ENCODE measurements around the gene NOP56. TPM values are rescaled to one million over a fixed set of nuclear protein-coding genes. Genes with fewer than 3 reads are reported as not detected.
A peak's percentile ranks its signal among the peaks of the same experiment; 100 is the strongest.

NOP56 gene, protein sequence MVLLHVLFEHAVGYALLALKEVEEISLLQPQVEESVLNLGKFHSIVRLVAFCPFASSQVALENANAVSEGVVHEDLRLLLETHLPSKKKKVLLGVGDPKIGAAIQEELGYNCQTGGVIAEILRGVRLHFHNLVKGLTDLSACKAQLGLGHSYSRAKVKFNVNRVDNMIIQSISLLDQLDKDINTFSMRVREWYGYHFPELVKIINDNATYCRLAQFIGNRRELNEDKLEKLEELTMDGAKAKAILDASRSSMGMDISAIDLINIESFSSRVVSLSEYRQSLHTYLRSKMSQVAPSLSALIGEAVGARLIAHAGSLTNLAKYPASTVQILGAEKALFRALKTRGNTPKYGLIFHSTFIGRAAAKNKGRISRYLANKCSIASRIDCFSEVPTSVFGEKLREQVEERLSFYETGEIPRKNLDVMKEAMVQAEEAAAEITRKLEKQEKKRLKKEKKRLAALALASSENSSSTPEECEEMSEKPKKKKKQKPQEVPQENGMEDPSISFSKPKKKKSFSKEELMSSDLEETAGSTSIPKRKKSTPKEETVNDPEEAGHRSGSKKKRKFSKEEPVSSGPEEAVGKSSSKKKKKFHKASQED
- polyA plus RNA-seq (ENCODE audit: insufficient read length in 4 of 4) = 100 to 1,000 TPM; 189 to 272 (median 243) TPM

DNA sequence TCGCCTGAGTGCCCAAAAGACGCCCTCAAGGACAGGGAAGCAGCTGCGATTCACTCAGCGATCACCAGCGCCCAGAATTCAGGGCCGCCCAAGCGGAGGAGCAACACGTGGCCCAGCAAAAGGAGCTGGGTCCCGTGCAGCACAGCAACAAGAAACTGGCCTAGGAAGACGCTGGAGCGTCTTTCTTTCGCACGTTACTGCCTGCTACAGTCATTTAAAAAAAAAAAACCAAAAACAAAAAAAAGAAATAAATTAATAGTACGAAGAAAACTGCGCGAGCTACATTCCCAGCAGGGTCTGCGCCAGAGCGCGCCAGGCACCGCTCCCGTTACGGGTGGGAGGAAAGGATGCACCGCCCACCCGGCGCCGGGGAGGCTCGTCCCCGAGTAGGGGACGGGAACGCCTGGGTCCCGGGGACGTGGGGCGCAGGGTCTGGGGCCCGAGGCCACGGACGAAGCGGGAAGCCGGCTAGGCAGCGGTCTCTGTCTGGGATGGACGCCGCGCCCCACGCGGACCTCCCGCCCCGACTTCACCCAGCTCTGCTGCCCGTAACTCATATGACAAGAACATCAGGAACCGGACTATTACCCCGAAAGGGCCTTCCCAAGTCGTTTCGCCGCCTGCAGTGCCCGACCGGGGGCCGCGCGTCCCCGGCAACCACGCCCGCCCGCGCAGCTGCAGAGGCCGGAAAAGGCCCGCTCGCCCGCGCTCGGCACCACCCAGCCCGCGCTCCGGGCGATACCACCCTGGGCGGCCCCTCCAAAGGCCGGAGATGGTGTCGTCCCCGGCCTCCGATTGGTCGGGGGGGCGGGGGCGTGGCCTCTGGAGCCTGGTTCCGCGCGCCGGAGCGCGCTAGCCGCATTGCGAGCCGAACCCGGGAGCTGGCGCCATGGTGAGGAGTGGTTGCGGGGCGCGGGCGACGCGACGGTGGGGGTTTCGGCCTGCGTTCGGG lies at the start of gene NOP56:
TSS of gene NOP56 (plus strand) at position 861 of the 952 bp plus-strand sequence. CDS start at position 890, 29 bp downstream.
- DNase-seq (ENCODE audit: low read depth in 4 of 4, low spot score in 3 of 4) = peak; percentile 82 to 88 (median 87)

DNA sequence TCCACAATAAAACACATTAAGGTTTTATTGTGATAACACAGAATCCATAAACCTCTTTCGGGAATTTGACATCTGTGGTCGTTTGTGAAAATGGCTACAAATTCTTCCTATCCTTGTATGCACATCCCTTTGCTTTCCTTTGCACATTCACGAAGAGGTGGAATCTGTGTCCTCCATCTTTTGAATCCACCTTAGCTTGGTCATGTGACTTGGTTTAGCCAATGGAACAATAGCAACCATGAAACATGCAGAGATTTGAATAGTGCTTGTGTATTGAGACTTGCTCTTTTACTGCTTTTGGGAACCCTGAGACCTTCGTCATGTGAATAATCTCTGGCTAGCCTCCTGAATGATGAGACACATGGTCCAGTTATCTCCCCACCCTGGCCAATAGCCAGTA lies 49.7 kb upstream of the NOP56 start:
- no peak for DNase-seq (ENCODE audit: low read depth in 4 of 4, low spot score in 3 of 4)

DNA sequence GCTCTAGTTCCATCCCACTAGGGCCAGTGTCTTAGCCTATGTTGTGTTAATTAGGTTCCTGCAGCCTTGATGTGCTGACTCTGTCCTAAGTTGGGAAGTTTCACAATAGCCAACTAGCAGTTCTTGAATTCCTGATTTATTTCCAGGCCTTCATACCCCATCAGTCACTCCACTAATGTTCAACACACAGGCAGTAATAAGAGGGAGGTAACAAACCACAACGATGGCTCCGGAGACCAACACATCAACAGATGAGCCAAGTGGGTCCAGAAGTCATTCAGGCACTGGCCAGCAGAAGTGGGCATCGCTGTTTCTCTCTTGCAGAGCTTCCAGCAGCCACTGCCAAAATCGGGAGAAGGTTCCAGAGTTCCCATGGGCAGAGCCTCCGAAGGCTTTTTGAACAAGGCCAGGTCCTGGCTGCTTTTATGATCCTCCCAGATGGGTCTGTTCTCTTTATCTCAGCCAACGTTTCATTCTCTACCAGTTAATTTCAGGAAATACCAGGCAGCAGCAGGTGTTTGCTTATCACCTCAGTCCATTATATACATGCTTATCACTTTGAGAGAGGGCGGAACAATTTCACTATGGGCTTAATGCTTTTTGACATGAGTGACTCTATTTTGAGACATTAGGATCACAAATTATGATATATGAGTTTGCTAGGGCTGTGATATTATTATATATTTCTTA lies 48.5 kb upstream of the NOP56 start:
- DNase-seq (ENCODE audit: low read depth in 4 of 4, low spot score in 3 of 4) = no peak

DNA sequence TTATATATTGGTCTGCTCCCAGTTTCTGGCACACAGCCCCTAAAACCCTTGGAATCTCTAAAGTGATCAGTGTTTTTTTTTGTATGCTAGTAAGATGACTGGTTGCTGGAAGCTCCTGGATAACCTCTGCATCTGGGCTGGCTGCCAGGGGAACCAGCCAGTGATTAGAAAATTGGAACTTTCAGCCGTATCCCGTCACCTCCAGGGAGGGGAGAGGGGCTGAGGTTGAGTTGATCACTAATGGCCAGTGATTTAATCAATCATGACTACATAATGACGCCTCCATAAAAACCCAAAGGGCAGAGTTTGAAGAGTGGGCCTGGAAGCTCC lies 48.0 kb upstream of the NOP56 start:
- DNase-seq (ENCODE audit: low read depth in 4 of 4, low spot score in 3 of 4) = no peak

DNA sequence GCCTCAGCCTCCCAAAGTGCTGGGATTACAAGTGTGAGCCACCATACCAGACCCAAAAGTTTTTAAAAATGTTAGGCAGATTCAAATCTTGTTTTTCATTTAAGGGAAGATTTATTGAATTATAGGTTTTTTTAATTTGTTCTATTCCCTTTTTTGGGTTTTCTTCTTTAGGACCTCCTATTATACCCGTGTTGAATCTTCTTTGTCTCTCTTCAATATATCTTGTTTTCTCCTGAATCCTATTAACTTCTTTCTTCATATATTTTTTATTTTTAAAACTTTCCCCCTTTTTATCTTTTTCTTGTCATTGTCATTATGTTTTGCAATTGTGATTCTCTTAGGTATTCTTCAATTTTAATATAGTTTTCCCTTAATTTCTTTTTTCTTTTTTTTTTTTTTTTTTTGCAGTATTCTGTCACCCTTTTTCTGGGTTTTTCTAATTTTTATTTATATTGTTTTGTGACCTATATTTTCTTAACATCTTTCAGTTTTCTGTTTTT lies 45.9 kb upstream of the NOP56 start:
- no peak for DNase-seq (ENCODE audit: low read depth in 4 of 4, low spot score in 3 of 4)

DNA sequence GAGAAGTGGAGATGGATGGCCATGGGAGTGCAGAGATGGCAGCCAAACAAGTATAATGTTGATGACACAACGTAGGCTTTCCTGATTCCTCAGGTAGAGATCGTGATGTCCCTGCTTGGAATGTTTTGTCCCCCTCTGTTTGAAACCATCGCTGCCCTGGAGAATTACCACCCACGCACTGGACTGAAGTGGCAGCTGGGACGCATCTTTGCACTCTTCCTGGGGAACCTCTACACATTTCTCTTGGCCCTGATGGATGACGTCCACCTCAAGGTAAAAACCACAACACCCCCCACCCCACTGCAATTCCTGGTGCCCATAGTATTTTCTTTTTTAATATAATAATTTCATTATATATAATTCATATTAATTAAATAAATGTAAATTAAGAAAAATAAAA lies 42.1 kb upstream of the NOP56 start:
- no peak for DNase-seq (ENCODE audit: low read depth in 4 of 4, low spot score in 3 of 4)

DNA sequence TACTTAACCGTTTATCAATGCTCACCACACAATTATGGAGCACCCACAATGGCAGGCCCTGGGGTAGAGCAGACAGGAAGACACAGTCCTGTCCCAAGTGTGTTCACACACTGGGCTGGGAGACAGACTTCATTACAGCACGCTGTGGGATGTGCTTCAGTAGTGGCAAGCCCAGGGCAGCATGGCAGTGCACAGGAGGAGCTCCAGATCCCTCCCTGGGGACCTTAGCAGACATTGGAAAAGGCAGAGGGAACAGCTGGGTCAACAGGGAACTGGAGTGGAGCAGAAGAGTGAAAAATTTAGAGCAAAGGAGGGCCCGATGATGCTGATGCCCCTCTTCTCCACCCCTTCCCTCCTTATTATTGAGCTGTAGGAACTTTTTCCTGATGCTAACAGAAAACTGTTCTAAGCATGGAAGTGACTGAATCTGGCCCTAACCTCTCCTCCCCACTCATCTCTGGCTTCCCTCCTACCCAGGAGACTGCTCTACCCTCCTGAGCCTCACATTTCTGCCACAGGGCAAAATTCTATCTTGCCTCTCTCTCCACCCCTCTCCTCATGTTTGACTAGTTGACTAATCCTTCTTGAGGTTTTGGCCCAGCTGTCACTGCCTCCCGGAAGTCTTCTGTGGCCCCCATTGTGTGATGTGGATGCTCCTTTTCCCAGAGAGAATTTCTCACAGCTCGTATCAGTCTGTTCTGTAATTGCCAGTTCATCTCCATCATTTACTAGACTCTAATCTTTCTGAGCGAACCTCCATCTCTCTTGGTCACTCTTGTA lies 41.3 kb upstream of the NOP56 start:
- DNase-seq (ENCODE audit: low read depth in 4 of 4, low spot score in 3 of 4) = no peak

DNA sequence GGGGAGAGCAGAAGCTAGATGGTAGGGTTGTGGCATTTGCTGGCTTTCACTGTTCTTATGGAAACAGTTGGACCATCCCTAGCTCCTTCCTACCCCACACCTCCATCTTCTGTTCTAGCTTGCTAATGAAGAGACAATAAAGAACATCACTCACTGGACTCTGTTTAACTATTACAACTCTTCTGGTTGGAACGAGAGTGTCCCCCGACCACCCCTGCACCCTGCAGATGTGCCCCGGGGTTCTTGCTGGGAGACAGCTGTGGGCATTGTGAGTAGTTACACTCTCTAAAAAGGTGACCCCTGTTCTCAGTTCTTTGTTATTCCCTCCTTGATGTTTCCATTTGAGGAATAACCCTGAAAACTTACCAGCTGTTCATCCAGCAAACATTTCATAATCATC lies 40.4 kb upstream of the NOP56 start:
- no peak for DNase-seq (ENCODE audit: low read depth in 4 of 4, low spot score in 3 of 4)

DNA sequence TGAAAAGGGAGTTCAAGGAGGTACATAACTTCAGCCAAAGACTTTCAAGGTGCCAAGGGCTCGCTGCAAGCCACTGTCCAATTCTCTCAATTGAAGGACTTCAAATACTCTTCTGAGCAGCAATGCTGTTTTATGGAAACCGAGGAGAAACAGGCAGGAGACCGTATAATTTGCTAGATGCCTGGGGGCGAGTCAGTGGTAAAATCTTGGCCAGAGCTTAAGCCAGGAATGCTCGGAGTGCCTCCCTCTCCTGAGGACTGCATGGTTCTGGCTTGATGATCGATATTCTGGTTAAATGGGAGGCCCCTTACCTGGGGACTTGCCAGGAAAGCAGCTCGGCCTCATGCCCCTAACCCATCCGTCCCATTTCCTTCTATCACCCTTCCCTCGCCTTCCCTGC lies 35.8 kb upstream of the NOP56 start:
- no peak for DNase-seq (ENCODE audit: low read depth in 4 of 4, low spot score in 3 of 4)

DNA sequence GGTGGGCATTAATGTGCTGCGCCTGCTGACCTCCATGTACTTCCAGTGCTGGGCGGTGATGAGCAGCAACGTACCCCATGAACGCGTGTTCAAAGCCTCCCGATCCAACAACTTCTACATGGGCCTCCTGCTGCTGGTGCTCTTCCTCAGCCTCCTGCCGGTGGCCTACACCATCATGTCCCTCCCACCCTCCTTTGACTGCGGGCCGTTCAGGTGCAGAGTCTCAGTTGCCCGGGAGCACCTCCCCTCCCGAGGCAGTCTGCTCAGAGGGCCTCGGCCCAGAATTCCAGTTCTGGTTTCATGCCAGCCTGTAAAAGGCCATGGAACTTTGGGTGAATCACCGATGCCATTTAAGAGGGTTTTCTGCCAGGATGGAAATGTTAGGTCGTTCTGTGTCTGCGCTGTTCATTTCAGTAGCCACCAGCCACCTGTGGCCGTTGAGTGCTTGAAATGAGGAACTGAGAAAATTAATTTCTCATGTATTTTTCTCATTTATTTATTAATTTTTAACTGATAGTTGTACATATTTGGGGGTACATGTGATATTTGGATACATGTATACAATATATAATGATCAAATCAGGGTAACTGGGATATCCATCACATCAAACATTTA lies 35.2 kb upstream of the NOP56 start:
- DNase-seq (ENCODE audit: low read depth in 4 of 4, low spot score in 3 of 4) = no peak

DNA sequence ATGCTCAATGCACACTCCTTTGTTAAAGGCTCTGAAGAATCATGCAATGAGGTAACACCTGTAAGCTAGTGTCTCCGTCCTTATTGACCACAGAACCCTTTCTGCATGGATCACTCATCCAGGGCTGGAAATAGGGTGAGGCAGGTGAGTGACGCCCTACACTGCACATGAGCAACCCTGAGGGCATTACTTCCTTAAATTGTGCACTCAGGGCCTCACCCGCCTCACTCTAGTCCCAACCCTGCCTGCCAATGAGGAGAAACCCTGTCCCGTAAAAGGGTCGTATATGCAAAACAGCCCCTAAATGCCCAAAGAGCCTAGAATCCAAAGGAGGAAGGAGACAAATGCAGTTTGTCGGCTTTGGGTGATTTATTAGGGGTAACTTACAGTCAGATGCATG lies 33.6 kb upstream of the NOP56 start:
- DNase-seq (ENCODE audit: low read depth in 4 of 4, low spot score in 3 of 4) = no peak

DNA sequence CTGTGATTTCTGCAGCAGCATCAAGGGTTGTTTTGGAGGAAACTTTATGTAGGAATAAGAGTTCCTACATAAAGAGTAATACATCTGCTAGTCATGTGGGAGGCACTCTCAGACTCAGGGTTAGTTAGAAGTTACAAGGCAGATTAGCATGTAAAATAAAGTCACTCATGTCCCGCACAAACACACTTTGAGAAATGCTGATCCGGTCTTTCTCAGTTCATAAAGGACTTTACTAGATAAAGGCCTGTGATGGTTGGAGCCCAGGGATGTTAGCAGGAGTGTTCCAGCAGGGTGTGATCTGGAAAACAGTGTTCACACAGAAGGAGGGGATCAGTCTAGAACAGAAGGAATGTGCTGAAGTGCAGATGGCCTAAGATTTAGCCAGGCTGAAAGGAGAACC lies 33.1 kb upstream of the NOP56 start:
- no peak for DNase-seq (ENCODE audit: low read depth in 4 of 4, low spot score in 3 of 4)

DNA sequence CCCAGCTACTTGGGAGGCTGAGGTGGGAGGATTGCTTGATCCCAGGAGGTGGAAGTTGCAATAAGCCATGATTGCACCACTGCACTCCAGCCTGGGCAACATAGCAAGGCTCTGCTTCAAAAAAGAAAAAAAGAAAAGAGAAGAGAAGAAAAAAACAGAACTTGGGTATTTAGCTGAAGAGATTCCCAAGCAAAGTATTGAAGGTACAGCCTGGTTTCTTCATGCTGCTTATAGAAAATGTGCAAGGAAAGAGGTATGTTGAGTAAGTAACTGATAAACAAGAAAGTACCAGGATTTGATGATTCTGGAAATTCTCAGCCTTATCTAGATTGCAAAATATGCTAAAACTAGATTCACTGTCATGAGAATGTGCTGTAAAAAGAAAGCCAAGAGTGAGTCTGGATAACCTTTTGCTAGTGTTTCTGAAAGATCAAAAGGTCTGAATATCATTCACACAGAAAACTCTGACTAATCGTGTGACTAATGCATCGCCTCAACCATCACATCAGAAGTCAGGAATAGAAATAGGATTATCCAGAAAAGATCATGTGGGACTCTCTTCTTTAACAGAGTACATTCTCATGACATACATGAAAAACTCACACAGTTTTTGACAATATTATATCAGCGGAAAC lies 32.4 kb upstream of the NOP56 start:
- no peak for DNase-seq (ENCODE audit: low read depth in 4 of 4, low spot score in 3 of 4)

DNA sequence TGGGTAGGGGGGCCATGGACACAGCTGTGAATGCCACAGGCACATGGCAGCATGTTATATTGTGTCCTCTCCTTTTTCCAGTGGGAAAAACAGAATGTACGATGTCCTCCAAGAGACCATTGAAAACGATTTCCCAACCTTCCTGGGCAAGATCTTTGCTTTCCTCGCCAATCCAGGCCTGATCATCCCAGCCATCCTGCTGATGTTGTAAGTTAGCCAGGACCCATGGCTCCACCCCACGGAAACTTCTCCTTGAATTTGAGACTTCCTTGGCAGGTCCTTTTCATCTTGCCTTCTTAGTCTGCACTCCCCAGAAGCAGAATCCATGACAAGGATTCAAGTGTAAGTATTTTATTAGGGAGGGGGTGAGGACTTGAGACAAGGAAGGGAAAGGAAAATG lies 28.2 kb upstream of the NOP56 start:
- DNase-seq (ENCODE audit: low read depth in 4 of 4, low spot score in 3 of 4) = no peak

DNA sequence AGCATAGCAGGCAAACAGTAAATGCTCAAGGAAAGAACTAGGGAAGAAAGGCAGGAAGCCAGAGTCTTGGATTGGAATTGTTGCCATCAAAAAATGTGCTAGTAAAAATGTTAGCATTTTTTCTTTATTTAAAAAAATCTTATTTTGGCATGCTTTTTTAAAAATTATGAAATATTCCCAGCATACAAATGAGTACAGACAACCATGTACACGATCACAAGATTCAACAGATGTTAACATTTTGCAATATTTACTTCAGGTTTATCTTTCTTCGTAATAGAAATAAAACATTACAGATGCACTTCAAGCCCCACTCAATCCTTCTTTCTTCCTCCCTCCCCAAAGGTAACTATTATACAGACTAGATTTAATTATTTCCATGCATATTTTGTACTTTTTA lies 27.4 kb upstream of the NOP56 start:
- DNase-seq (ENCODE audit: low read depth in 4 of 4, low spot score in 3 of 4) = no peak

DNA sequence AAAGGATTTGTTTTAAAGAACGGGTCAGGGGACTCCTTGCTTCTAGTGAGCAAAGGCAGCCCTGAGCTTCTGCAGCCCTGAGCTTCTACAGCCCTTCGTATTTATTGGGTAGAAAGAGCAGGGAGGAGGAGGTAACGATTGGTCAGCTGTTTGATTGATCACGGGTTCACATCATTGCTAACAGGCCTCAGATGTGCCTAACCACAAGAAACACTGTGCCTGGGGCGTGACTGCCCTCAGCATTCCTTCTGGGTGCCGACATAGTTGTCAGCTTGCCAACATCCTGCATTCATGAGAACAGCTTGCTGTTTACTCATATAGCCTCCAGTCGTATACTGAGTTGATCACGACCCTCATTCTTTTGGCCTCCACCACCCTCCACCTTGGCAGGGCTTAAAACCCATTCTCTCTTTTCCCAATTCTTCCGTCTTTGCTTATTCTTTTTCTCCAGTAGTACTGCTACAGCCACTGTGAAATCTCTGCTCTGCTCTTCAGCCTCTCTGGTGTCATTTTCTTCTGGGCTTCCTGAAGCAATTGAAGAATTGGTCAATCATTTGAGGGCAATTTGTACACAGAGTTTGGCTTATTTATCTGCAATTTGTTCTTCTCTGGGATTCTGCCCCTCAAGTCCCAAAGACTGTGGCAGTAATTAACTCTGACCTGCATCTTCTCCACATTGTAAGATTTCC lies 25.4 kb upstream of the NOP56 start:
- DNase-seq (ENCODE audit: low read depth in 4 of 4, low spot score in 3 of 4) = no peak

DNA sequence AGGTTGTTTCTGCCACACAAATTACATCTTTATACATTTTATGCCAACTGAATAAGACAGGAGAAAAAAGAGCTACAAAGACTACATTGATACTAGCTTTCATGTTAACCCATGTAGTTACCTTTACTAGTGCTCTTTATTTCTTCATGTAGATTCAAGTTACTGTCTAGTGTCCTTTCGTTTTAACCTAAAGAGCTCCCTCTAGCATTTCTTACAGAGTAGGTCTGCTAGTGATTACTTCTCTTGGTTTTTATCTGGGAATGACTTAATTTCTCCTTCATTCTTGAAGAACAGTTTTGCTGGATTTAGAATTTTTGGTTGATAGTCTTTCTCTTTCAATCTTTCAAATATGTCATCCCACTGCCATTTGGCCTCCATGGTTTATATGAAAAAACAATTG lies 21.2 kb upstream of the NOP56 start:
- DNase-seq (ENCODE audit: low read depth in 4 of 4, low spot score in 3 of 4) = no peak

DNA sequence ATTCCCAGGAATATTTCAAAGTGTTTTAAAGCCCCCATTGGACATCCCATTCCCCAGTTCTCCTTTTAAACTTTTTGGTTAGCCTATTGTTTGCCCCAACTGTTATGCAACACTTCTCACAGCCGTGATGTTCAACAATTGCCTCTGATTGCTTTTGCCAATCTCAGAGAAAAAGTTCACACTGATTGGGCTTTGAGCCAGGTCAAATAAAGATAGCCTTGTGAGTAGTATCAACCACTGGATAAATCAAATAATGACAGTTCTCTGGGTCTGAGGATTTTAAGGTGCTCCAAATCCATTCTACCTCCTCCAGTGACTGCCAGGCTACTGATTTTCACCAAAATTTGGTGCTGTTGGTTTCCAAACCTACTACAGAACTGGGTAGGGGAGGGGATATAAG lies 19.1 kb upstream of the NOP56 start:
- DNase-seq (ENCODE audit: low read depth in 4 of 4, low spot score in 3 of 4) = no peak

Data from left renal pelvis (tissue), 4 donors.